ENCODE data around the gene OR4M2. TPM values are rescaled to one million over a fixed set of nuclear protein-coding genes. Genes with fewer than 3 reads are reported as not detected.
"Not testable (repeated sequence)": the region's sequence is repeated elsewhere in the genome, so short reads cannot be mapped to it uniquely, and the experiment has no call there.

OR4M2 gene
- total RNA-seq (not detected), polyA plus RNA-seq (ENCODE audit: insufficient read depth in 1 of 8, insufficient read length in 8 of 8, low replicate concordance in 1 of 8) (not detected)
- long read RNA-seq, donor 1: 0 reads
- long read RNA-seq, donor 2: 0 reads
- long read RNA-seq, donor 3: 0 reads
- long read RNA-seq, donor 4: 0 reads
- long read RNA-seq, donor 5: 0 reads
- long read RNA-seq, donor 6: 0 reads
- long read RNA-seq, donor 7: 0 reads
- long read RNA-seq, donor 8: 0 reads
- long read RNA-seq, donor 9: 0 reads
- long read RNA-seq, donor 10: 0 reads
- long read RNA-seq, donor 11: 0 reads

- no CpG with 5 or more reads among the region's 2 CpGs for WGBS (ENCODE audit: insufficient coverage)
- not testable (repeated sequence) for H3K9me3 ChIP-seq (replicated peaks; ENCODE audit: control insufficient read depth, low read depth, low read length); H3K36me3 ChIP-seq (ENCODE audit: control insufficient read depth, insufficient read depth, low read length); H3K4me1 ChIP-seq (ENCODE audit: control insufficient read depth, insufficient read depth, low read length); H3K27ac ChIP-seq (ENCODE audit: low read length); DNase-seq; H3K27me3 ChIP-seq (ENCODE audit: control insufficient read depth, insufficient read depth, low read length); H3K4me3 ChIP-seq (ENCODE audit: low read length)
Measured at GRCh38 chr15:22080227-22080626, at the start of gene OR4M2. Gene OR4M2, plus strand, starts transcription at chr15:22080527. Its CDS starts 98 bp downstream, at chr15:22080625.

- H3K4me1 ChIP-seq (ENCODE audit: control insufficient read depth, insufficient read depth, low read length); H3K9me3 ChIP-seq (replicated peaks; ENCODE audit: control insufficient read depth, low read depth, low read length); H3K27me3 ChIP-seq (ENCODE audit: control insufficient read depth, insufficient read depth, low read length); H3K27ac ChIP-seq (ENCODE audit: low read length); H3K4me3 ChIP-seq (ENCODE audit: low read length); H3K36me3 ChIP-seq (ENCODE audit: control insufficient read depth, insufficient read depth, low read length); DNase-seq: not testable (repeated sequence)
Measured at GRCh38 chr15:22069267-22069666, 11.1 kb upstream of the OR4M2 start.

- no CpG with 5 or more reads among the region's 3 CpGs for WGBS (ENCODE audit: insufficient coverage)
- not testable (repeated sequence) for H3K27ac ChIP-seq (ENCODE audit: low read length); H3K36me3 ChIP-seq (ENCODE audit: control insufficient read depth, insufficient read depth, low read length)
Measured at GRCh38 chr15:22081386-22081785, 1.1 kb downstream of the OR4M2 start.

GRCh38 chr15:22098616-22099253, 18.4 kb downstream of the OR4M2 start:
- not testable (repeated sequence) for H3K27ac ChIP-seq (ENCODE audit: low read length); H3K4me3 ChIP-seq (ENCODE audit: low read length); H3K4me1 ChIP-seq (ENCODE audit: control insufficient read depth, insufficient read depth, low read length); H3K27me3 ChIP-seq (ENCODE audit: control insufficient read depth, insufficient read depth, low read length); H3K9me3 ChIP-seq (replicated peaks; ENCODE audit: control insufficient read depth, low read depth, low read length); H3K36me3 ChIP-seq (ENCODE audit: control insufficient read depth, insufficient read depth, low read length); DNase-seq
- WGBS (ENCODE audit: insufficient coverage): no CpG with 5 or more reads among the region's 16 CpGs

More at GRCh38 chr15:22081386-22081785, 1.1 kb downstream of the OR4M2 start:
- not testable (repeated sequence) for H3K9me3 ChIP-seq (replicated peaks; ENCODE audit: control insufficient read depth, low read depth, low read length); H3K27me3 ChIP-seq (ENCODE audit: control insufficient read depth, insufficient read depth, low read length); DNase-seq; H3K4me1 ChIP-seq (ENCODE audit: control insufficient read depth, insufficient read depth, low read length); H3K4me3 ChIP-seq (ENCODE audit: low read length)

GRCh38 chr15:22099289-22099891, 19.1 kb downstream of the OR4M2 start:
- DNase-seq; H3K27ac ChIP-seq (ENCODE audit: low read length); H3K4me1 ChIP-seq (ENCODE audit: control insufficient read depth, insufficient read depth, low read length); H3K4me3 ChIP-seq (ENCODE audit: low read length); H3K9me3 ChIP-seq (replicated peaks; ENCODE audit: control insufficient read depth, low read depth, low read length); H3K36me3 ChIP-seq (ENCODE audit: control insufficient read depth, insufficient read depth, low read length); H3K27me3 ChIP-seq (ENCODE audit: control insufficient read depth, insufficient read depth, low read length): not testable (repeated sequence)
- WGBS (ENCODE audit: insufficient coverage): no CpG with 5 or more reads among the region's 17 CpGs

GRCh38 chr15:22122033-22122432, 41.7 kb downstream of the OR4M2 start:
- not testable (repeated sequence) for H3K9me3 ChIP-seq (replicated peaks; ENCODE audit: control insufficient read depth, low read depth, low read length); DNase-seq; H3K4me3 ChIP-seq (ENCODE audit: low read length); H3K27me3 ChIP-seq (ENCODE audit: control insufficient read depth, insufficient read depth, low read length); H3K27ac ChIP-seq (ENCODE audit: low read length); H3K36me3 ChIP-seq (ENCODE audit: control insufficient read depth, insufficient read depth, low read length); H3K4me1 ChIP-seq (ENCODE audit: control insufficient read depth, insufficient read depth, low read length)
- no CpG with 5 or more reads among the region's 5 CpGs for WGBS (ENCODE audit: insufficient coverage)

Other genes starting within 250 kb of the OR4M2 start
- gene POTEB, start 202.8 kb upstream of the OR4M2 start, total RNA-seq: not detected
- gene POTEB, start 202.8 kb upstream of the OR4M2 start, polyA plus RNA-seq (ENCODE audit: insufficient read depth in 1 of 8, insufficient read length in 8 of 8, low replicate concordance in 1 of 8): not detected

All from muscle of leg (tissue), 16 donors.